HG03442 (cell line): ENCODE data around the gene ZNF423.

Experiments used
- ATAC-seq: cut with Tn5 transposase; IDR thresholded peaks from one replicate; pipeline ENCODE4 v1.9.1; 2021; ENCODE audit warnings: mild to moderate bottlenecking, moderate library complexity; ENCODE audit not compliant: unreplicated experiment

Gene ZNF423

DNA sequence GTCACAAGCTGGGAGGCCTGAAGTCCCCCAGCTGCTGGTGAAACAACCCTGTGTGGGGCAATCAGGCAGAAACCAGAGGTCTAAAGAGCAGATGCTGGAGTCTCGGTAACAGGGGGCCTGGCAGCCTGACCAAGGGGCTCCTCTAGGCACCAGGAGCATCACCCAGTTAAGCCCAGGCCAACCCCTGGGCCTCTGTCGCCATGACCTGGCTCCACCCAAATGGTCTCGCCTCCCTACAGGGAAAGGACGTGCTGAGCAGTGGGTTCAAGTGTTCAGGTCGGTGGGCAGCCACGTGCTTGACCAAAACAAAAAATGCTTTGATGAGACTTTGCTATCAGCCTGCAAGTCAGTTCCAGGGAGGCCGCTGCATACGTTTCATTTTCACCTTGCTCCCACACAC lies 240.3 kb downstream of the ZNF423 start:
- no peak for ATAC-seq

DNA sequence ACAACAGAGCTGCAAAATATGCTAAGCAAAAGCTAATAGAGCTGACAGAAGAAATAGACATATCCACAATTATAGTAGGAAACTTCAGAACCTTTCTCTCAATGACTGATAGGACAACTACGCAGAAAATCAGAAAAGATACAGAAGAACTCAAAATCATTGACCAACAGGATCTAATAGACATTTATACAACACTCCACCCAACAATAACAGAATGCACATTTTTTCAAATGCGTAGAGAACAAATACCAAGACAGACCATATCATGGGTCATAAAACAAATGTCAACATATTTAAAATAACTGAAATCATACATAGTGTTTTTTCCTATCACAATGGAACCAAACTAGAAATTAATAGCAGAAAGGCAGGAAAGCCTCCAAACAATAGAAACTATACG lies 244.9 kb downstream of the ZNF423 start:
- ATAC-seq, result no peak

DNA sequence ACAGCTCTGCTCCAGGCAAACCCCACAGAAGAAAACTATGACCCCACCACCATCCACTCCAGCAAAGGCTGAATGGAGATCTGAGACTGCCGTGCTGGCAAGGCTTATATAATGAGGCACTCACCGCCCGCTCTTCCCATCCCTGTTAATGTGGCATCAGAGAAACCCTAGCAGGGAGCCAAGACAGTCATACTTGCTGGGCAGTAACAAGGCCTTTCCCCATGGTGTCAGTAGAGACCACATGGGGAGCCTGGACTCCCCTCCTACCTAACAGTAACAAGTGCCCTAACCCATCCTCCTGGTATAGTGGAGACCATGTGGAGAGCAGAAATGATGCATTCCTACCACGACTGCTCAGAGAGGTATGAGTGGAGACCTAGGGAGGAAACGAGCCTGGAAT lies 247.1 kb downstream of the ZNF423 start:
- no peak for ATAC-seq

DNA sequence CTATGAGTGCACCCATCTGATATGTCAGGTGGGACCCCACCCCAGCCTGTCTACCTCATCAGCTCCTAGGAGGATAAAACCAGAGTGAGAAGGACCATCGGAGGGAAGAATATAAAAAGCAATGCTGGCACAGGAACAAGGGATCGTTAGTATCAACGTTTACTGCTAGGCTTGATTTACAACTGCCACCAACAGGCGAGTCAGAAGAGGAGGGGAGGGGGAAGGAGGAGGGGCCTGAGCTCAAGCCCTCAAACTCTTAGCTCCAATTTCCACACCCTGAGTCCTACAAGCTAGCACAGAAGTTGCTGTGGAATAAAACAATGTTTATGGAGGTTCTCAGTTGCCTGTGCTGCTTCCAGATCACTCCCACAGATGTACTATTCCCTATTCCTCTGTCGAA lies 247.8 kb downstream of the ZNF423 start:
- ATAC-seq, result no peak

DNA sequence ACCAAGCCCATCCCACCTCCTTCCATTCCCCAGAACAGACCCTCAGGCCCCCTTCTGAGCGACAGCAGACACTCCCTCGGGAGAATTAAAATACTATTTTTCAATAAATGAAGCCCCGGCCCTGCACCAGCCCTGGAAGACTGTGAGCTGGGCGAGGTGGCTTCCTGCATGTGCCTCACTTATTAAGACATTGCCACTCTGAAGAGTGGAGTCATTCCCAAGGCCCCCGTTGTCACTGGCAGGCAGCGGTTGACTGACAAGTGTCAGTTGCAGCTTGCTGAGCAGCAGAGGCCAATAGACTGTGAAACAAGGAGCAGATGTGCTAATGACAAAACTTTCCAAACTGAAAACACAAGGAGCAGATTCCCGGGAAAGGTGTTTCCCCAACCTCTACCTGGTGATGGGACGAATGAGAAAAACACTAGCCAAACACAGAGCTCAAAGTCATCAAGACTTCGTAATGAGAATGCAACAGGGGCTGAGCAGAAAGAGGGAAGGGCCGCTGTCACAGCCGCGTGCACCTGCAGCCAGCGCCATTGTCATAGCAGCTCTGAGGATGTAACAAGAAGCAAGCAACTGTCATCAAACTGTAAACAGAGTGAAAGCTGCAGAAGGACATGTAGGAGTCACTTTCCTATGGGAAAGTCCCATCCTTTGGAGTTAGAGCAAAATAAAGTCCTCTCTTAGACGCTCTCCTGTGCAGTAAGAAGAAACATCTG lies 250.2 kb downstream of the ZNF423 start:
- no peak for ATAC-seq

DNA sequence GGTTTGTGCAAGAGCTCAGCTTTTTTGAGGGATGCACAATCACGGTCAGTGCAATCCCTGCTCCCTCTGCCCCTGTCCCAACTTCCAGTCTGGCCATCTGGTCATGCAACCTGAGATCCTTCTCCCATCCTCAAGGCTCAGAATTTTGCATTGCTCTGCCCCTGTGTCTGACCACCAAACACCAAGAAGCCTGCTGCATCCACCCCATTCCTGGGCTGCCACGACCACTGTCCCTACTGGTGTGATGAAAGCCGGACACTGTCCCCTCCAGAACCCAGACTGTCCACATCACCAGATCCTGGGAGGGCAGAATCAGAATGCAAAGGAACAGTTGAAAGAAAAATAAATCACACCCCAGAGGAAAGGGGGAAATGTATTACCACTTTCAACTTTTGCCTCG lies 251.3 kb downstream of the ZNF423 start:
- no peak for ATAC-seq

DNA sequence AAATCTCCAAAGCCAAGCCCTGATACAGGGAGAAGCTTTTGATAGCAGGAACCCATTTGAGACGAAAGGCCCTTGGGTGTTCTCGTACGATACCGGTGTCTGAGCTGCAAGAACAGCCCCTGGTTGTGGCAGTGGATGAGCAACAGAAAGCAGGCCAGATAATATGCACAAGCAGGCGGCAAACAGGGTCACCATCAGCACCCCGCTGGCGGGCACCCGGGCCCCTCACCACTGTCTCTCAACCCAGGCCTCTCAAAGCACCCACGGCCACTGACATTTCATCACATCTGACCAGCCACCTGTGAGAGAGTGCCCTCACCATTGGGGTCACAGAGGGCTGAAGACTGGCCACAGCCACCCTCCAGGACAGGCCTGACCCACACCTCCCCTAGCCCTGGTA lies 252.0 kb downstream of the ZNF423 start:
- no peak for ATAC-seq

DNA sequence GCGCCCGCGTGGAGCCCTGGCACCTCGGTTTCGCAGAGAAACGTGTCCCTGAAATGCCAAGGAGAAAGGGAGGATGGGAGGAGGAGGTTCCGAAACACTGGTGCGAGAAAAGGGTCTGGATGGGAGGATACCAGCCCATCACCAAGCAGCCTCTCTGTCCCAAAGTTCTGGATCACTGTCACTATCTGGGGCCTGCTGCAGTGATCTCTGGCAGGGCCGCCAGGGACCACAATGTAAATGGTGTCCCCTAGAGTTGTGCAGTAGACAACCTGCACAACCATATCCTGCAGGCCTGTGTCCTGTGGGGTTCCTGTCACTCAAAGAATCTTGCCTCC lies 253.0 kb downstream of the ZNF423 start:
- no peak for ATAC-seq

DNA sequence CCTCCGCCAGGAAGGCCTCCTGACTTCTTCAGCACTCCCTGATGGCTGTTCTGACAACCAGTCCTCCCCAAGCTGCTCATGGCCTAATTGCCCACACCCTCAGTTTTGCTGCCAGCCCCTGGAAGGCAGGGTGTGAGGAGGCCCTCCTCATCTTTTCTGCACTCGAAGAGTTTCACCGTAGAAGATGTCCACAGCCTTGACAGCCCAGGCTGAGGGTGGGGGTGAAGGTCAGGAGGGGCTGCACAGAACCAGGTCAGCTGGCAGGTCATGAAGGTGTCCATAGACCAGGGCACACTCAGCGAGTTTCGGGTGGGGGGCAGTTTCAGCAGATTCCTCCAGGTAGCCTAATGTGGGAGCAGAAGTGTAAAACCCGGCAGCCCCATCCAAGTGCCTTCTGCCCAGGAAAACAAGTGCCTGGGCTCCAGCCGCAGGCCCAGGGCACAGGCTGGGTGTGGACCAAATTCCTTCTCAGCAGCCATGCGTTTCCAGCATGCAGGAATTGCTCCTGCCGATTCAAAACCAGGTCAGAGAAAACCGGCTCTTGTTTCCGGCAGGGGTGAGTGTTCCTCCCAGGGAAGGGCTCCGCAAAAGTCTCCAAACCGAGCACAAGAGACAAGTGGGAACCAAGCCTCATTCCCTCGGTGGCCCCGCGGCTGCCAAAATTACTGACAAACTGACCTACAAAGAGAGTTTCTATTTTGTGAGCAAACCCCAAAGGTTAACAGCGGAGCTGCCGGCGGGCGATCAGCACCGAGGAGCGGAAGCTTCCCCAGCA lies 253.5 kb downstream of the ZNF423 start:
- ATAC-seq, result no peak

DNA sequence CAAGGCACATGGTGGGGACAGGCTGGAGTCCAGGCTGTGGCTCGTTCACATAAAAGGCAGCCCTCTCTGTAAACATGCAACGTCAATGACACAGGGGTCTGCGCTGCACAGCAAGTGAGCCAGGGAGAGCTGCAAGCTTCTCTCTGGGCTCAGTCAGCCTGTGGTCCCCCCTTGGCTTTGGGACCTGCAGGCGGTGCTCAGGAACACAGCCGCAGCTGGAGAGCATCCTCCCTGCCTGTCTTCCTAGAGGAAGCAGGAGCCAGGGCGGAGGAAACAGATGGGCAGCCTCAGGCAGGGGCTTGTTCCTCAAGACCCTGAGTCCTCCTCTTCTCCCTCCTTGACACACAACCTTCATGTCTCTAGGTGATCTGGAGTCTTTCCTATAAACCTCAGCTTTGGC lies 254.3 kb downstream of the ZNF423 start:
- ATAC-seq, result no peak

DNA sequence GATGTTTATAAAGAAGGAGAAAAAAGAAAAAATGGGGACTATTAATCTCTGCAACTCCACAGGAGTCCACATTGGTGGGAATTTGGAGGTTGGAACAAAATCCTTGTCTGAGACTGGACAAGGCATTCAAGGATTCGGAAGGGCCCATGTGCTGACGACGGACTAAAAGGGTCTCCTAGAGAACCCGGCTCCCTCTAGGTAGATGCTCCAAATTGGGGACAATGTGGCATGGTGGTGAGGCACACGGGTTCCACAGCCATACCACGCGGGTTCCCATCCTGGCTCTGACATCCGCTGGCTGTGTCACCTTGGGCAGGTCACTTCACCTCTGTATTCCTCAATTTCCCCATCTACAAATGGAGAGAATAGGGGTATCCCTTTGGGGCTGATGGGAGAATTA lies 254.9 kb downstream of the ZNF423 start:
- no peak for ATAC-seq

DNA sequence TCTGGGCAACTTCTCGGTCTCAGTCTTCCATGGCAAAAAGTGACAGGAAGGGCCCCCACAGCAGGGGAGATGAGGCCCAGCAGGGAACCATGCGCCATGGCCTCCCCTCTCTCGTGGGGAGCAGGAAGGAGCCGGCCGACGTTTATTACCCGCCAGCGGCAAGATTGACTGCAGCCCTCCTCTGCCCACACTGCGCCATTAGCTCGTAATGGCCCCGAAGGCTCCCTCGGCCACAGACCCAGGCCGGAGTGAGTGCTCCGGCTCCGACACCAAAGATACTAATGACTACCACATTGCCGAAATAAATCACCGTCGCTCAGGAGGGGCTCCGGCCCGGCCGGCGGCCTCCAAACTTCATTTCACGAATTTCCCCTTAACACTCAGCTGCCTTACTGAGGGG lies 255.4 kb downstream of the ZNF423 start:
- no peak for ATAC-seq

DNA sequence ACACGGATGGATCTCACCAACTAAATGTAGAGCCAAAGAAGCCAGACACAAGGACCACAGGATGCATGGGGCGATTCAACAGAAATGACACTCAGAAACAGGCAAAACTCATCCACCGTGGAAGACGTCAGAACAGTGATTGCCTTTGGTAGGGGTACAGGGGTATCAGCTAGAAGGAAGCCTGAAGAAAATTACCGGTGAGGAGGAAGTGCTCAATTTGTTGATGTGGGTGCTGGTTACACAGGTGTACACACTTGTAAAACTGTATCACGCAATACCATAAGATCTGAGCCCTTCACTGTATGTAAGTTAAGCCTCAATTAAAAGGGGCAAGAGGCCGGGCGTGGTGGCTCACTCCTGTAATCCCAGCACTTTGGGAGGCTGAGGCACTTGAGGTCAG lies 256.2 kb downstream of the ZNF423 start:
- no peak for ATAC-seq

DNA sequence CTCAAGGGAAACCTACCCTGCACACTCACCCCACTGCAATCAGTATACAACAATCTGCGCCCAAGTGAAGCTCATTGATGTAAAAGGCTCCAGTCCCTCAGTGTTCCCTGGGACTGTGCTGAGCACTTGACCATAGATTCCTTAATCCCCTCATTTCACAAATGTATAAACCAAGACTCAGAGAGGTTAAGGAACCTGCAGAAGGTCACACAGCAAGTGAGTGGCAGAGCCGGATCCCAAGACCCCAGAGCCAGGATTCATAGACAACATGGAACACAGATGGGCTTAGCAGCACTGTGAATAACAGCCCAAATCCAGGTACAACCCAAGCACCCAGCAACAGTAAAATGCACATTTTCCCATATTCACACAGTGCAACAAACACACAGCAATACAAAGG lies 256.6 kb downstream of the ZNF423 start:
- ATAC-seq, result no peak

DNA sequence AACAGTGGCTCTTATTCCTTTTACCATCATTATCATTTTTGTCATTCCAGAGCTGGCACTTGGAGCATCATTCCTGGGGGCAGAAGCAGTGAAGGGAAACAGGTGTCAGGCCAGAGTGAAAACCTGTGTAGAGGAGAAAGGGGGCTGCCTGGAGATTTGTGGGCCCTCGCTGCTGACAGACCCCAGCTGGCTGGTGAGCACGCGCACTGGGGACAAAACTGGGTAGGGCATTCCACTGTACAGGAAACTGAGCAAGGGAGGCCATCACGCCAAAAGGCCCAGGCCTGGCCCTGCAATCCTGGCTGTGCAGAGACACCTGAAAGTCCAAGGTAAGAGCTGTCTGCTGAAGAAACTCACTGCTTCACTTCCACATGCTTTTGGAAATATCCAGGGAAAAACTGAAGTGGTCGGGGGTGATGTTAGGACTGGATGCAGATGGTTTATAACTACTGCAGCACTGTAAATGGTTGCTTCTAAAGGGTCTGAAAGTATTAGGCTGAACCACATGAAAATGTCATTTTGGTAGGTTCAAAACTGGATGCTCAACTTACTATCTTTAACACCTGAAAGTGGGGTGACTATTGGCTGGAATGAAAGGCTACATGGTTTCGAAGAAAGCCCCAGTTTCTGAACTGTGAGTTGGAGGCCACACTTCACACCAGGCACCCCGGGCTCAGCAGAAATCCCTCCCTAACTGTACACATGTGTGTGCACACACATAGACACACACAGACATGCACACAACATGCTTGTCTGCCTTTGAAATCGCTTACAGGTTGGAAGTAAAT lies 257.3 kb downstream of the ZNF423 start:
- ATAC-seq, result peak; percentile 85

DNA sequence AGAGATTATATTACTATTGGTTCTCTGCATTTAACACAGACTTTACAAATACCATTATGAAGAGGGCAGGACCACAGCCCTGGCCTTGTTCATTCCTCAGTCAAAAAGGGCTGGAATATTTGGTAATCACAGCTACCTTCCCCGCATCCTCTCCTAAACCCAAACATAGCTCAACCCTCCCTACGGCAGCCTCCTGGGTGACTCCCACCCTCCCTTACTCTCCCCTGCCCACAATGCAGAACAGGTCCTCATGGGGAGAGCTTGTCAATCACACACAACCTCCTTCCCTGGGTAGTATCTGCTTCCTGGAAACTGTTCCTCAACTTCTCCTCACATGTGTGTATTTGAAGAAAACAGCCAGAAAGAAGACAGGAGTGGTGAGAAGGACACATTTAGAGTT lies 258.1 kb downstream of the ZNF423 start:
- ATAC-seq, result no peak

DNA sequence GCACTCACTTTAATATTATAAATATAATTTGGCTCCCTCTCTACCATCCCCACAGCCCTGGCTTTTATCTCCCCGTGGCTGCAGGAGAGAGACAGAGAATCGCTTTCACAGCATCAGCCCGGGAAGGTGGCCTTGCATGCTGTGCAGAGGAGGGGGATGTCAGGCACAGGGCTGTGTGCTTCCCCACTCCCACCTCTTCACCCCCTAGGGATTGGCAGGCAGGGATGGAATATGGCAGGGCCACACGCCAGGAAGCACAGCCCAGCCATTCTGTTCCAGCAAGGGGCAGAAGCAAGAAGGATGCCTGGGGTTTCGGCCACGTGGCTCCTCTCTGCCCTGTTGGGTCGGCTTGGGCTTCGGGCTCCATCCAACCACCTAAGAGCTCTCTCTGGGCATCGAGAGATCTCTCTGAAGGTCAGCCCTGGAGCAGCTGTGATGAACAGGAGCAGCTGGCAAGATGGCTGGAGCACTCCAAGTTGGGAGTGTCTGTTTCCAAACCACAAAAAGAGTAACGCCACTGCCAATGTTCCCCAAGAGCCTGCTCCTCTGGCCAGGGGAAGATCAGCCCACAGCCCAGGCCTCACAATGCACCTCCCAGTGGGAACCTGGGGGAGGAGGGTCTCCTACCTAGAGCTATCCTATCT lies 259.1 kb downstream of the ZNF423 start:
- no peak for ATAC-seq

DNA sequence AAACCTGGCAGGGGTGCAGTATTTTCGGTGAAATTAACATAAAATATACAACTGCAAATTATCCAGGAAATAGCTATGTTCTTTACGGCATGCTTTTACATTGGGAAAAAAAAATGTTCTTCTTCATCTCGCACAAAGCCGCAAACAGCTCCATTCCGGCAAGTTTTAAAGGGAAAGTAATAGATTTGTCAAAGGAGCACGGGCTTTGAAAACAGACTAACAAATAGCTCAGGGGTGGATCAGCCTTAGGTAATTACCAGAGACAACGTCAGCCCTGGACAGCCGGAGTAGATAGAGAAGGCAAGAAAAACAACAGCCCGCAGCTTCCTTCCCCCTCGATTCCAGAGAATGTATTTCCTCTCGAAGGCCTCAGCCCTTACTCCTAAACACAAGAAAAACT lies 259.8 kb downstream of the ZNF423 start:
- ATAC-seq, result no peak

DNA sequence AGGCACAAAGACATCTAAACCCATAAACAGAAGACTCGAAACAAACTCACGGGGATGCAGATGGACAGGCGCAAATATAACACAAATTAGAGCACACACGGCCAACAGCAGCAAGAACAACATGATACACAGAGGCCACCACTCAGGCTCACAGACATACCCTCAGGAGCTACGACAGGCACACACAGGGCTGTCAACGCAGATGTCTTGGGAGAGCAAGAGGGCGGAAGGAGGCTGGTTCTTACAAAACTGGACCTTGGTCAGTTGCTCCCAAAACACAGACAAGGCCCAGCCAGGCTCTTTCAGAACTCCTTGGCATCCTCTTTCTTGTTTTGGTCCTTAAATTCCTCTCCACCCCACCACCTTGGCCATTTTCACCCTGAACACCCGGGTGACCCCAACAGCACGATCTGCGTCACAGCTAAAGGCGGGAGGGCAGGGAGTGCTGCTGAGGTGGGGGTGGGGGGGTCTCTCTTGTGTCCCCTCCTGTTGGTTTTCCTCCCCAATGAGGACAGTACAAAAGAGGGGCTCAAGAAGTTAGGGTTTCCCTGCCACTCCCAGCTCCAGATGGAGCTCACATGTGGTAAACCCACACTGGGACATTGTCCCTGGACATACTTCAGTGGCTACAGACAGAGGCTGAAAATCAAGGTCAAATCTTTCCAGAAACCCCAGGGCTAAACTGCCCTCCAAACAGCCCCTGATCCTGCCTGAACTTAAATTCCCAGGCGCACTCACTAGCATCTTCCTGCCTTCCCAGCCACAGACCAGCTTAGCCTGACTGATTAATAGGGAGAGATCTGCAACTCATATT lies 261.0 kb downstream of the ZNF423 start:
- no peak for ATAC-seq

DNA sequence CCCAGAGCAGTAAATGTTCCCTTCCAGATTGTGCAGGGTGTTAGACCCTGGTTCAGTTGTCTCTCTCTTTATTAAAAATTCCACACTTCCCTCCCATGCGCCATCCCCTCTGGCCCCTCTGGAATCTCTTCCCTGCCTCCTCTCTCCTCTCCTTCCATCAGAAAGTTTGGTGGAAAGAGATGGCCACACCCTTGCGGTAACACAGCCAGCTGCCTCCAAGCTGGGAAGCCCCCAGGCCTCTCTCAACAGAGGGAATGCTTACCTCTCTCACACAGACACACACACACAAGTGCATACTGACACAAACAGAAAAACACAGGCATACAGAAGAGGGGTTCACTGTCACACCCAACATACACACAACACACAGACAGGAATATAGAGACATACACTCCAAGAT lies 261.8 kb downstream of the ZNF423 start:
- ATAC-seq, result no peak
